SK-N-SH (cell line): ENCODE data around the gene N4BP2L2.

Experiments
- CTCF ChIP-seq: fragments of 200-600 bp; sonication (generic); IDR thresholded peaks from 2 replicates; pipeline ENCODE4 v1.6.1; 2017; ENCODE audit warnings: antibody characterized with exemption, mild to moderate bottlenecking, moderate library complexity
- ELF1 ChIP-seq: IDR thresholded peaks from 2 replicates; pipeline ENCODE4 v1.4.0; 2012
- EP300 ChIP-seq, 2 experiments: IDR thresholded peaks; 2 replicates each; pipeline versions ENCODE4 v1.4.0 to v1.6.1; 2012; ENCODE audit warnings: borderline replicate concordance in 1 of 2, low read depth in 1 of 2, low read length in 1 of 2
- EZH2phosphoT487 ChIP-seq: fragments of 200-600 bp; sonication (generic); IDR thresholded peaks from 2 replicates; pipeline ENCODE4 v1.6.1; 2017; ENCODE audit warnings: low read depth, mixed run types, mild to moderate bottlenecking, antibody characterized with exemption, moderate library complexity, borderline replicate concordance
- JUND ChIP-seq: IDR thresholded peaks from 2 replicates; pipeline ENCODE4 v1.4.0; 2012
- MXI1 ChIP-seq: IDR thresholded peaks from 2 replicates; pipeline ENCODE4 v1.6.1; 2012; ENCODE audit warnings: mild to moderate bottlenecking, low read depth, low read length, improper control_type of control experiment
- NRF1 ChIP-seq: IDR thresholded peaks from 2 replicates; pipeline ENCODE4 v1.6.1; 2012; ENCODE audit warnings: low read depth, mild to moderate bottlenecking, low read length
- POLR2AphosphoS5 ChIP-seq: IDR thresholded peaks from 2 replicates; pipeline ENCODE4 v1.6.1; 2012; ENCODE audit warnings: low read depth, low read length
- RXRA ChIP-seq: IDR thresholded peaks from 2 replicates; pipeline ENCODE4 v1.4.0; 2012; ENCODE audit warnings: low read depth, mild to moderate bottlenecking, borderline replicate concordance
- SIN3A ChIP-seq: IDR thresholded peaks from 2 replicates; pipeline ENCODE4 v1.6.1; 2012; ENCODE audit warnings: low read depth, mild to moderate bottlenecking, low read length, moderate library complexity, borderline replicate concordance
- TAF1 ChIP-seq: IDR thresholded peaks from 2 replicates; pipeline ENCODE4 v1.6.1; 2012; ENCODE audit warnings: low read depth, mild to moderate bottlenecking, low read length, moderate library complexity, borderline replicate concordance
- TEAD4 ChIP-seq: IDR thresholded peaks from 2 replicates; pipeline ENCODE4 v1.4.0; 2012; ENCODE audit warnings: mild to moderate bottlenecking, borderline replicate concordance; ENCODE audit not compliant: insufficient read depth

- TF ChIP-seq NRF1 (no peak), RXRA (no peak), EZH2phosphoT487 (no peak), CTCF (no peak), MXI1 (no peak), TEAD4 (no peak), SIN3A (no peak), POLR2AphosphoS5 (no peak), ELF1 (no peak), EP300 (IDR thresholded peaks at IDR 0.05; ENCODE audit: borderline replicate concordance in 1 of 2, low read depth in 1 of 2, low read length in 1 of 2) (no peak), JUND (no peak), TAF1 (no peak)
These were observed 99.7 kb downstream of the N4BP2L2 start for GRCh38 chr13:32438871-32439270.
